ENCODE measurements around the gene CDK9.
"Not testable (repeated sequence)": the region's sequence is repeated elsewhere in the genome, so short reads cannot be mapped to it uniquely, and the experiment has no call there.

Gene CDK9

GRCh38 chr9:127780909-127781308 is 4.9 kb upstream of the CDK9 start:
- not testable (repeated sequence) for DNase-seq

- no peak for DNase-seq
Measured at GRCh38 chr9:127781806-127782205, 4.0 kb upstream of the CDK9 start.

- DNase-seq: no peak
Measured at GRCh38 chr9:127783111-127784008, 2.5 kb upstream of the CDK9 start.

- DNase-seq: peak; percentile 67
Measured at GRCh38 chr9:127785023-127785932, 556 bp upstream of the CDK9 start.

- DNase-seq: no peak
Measured at GRCh38 chr9:127786773-127787104, 905 bp downstream of the CDK9 start.

- DNase-seq: no peak
Measured at GRCh38 chr9:127788337-127789011, 2.6 kb downstream of the CDK9 start.

GRCh38 chr9:127789179-127789578 is 3.3 kb downstream of the CDK9 start:
- DNase-seq: no peak

GRCh38 chr9:127790094-127790855 is 4.4 kb downstream of the CDK9 start:
- no peak for DNase-seq

- DNase-seq: no peak
Measured at GRCh38 chr9:127791085-127791484, 5.3 kb downstream of the CDK9 start.

GRCh38 chr9:127792417-127793031 is 6.7 kb downstream of the CDK9 start:
- no peak for DNase-seq

GRCh38 chr9:127793093-127793708 is 7.4 kb downstream of the CDK9 start:
- DNase-seq: no peak

GRCh38 chr9:127794001-127794791 is 8.4 kb downstream of the CDK9 start:
- no peak for DNase-seq

- peak; percentile 45 for DNase-seq
Measured at GRCh38 chr9:127796225-127796813, 10.5 kb downstream of the CDK9 start.

- peak; percentile 63 for DNase-seq
Measured at GRCh38 chr9:127796852-127797370, 11.1 kb downstream of the CDK9 start.

GRCh38 chr9:127801955-127802575 is 16.2 kb downstream of the CDK9 start:
- no peak for DNase-seq

GRCh38 chr9:127802576-127803443 is 17.0 kb downstream of the CDK9 start, which contains the start of gene FPGS:
Gene FPGS (plus strand): TSS chr9:127802882. CDS start chr9:127802925, 43 bp downstream.
- peak; percentile 87 for DNase-seq

- DNase-seq: no peak
Measured at GRCh38 chr9:127803507-127804352, 17.9 kb downstream of the CDK9 start.
